K562 (cell line): ENCODE measurements around the gene CSTB.

Experiments used
- CREB1 ChIP-seq, 2 experiments: sonication (generic) in 1 of 2; formaldehyde crosslinking in 1 of 2; IDR thresholded peaks; 2 replicates each; pipeline versions ENCODE4 v1.6.1 to v1.8.0; 2012 to 2022; ENCODE audit warnings: inconsistent platforms in 1 of 2, mild to moderate bottlenecking in 1 of 2, missing genetic modification reagents in 1 of 2, moderate library complexity in 1 of 2
- ERF ChIP-seq: fragments of 450-650 bp; formaldehyde crosslinking; IDR thresholded peaks from 2 replicates; pipeline ENCODE4 v1.4.0; 2020; ENCODE audit warnings: mild to moderate bottlenecking, mixed read lengths
- MEF2A ChIP-seq: IDR thresholded peaks from 2 replicates; pipeline ENCODE4 v1.6.1; 2011; ENCODE audit warnings: low read depth, mild to moderate bottlenecking, low read length, moderate library complexity; ENCODE audit not compliant: control insufficient read depth
- POLR2A ChIP-seq: fragments of 450-650 bp; conservative IDR thresholded peaks from 2 replicates; pipeline ENCODE4 v1.6.1; 2016
- ZNF584 ChIP-seq: fragments of 200-800 bp; sonication (Bioruptor generic); IDR thresholded peaks from 2 replicates; pipeline ENCODE4 v1.6.1; 2016; ENCODE audit warnings: low read depth, mild to moderate bottlenecking, missing genetic modification characterization, missing compliant biosample characterization
- TF ChIP-seq, protein P1 (sequence below): sonication (generic); formaldehyde crosslinking; IDR thresholded peaks from 2 replicates; pipeline ENCODE4 v1.8.0; 2022; ENCODE audit warnings: mild to moderate bottlenecking, missing genetic modification reagents
- TF ChIP-seq, protein P2 (sequence below), 3 experiments: IDR thresholded peaks in 2 of 3; conservative IDR thresholded peaks in 1 of 3; 2 replicates each; pipeline ENCODE4 v1.5.1; 2011 to 2012; ENCODE audit warnings: low read length in 3 of 3, mild to moderate bottlenecking in 3 of 3, control low read depth in 2 of 3, improper control_type of control experiment in 1 of 3, inconsistent platforms in 1 of 3, low read depth in 1 of 3, mixed read lengths in 1 of 3, moderate library complexity in 1 of 3; ENCODE audit not compliant: insufficient read depth in 2 of 3

DNA sequence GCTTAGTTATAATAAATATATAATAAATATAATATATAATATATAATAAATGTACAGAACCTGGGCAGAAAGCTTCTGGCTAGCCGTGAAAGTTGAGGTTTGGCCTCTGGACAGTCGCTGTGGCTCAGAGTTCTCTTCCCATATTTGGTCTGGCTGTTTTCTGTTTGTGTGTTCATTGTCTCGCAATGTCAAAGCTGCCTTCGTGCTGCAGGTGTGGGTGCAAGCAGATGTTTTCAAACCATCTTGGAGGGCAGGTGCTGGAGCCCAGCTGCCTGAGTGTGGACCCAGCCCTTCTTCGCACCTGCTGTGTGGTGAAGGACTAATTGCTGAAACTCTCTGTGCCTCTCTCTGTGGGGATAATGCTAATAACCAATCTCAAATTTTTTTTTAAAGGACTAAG is 3.6 kb upstream of the CSTB start:
- TF ChIP-seq MEF2A (no peak), POLR2A (no peak), ERF (no peak), CREB1 (IDR thresholded peaks at IDR 0.05) (no peak), CREB1 (CRISPR knock-in tag; IDR thresholded peaks at IDR 0.05) (no peak), ZNF584 (no peak)
- TF ChIP-seq, protein P1, sequence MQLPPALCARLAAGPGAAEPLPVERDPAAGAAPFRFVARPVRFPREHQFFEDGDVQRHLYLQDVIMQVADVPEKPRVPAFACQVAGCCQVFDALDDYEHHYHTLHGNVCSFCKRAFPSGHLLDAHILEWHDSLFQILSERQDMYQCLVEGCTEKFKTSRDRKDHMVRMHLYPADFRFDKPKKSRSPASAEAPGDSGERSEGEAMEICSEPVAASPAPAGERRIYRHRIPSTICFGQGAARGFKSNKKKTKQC (CRISPR knock-in tag): no peak
- TF ChIP-seq, protein P2, sequence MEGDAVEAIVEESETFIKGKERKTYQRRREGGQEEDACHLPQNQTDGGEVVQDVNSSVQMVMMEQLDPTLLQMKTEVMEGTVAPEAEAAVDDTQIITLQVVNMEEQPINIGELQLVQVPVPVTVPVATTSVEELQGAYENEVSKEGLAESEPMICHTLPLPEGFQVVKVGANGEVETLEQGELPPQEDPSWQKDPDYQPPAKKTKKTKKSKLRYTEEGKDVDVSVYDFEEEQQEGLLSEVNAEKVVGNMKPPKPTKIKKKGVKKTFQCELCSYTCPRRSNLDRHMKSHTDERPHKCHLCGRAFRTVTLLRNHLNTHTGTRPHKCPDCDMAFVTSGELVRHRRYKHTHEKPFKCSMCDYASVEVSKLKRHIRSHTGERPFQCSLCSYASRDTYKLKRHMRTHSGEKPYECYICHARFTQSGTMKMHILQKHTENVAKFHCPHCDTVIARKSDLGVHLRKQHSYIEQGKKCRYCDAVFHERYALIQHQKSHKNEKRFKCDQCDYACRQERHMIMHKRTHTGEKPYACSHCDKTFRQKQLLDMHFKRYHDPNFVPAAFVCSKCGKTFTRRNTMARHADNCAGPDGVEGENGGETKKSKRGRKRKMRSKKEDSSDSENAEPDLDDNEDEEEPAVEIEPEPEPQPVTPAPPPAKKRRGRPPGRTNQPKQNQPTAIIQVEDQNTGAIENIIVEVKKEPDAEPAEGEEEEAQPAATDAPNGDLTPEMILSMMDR (IDR thresholded peaks at IDR 0.05 in 2 of 3, conservative IDR thresholded peaks at IDR 0.05 in 1 of 3; ENCODE audit: insufficient read depth in 2 of 3, low read depth in 1 of 3, low read length in 3 of 3): no peak
